ENCODE measurements around the gene ADAM20. TPM values are rescaled to one million over a fixed set of nuclear protein-coding genes. Genes with fewer than 3 reads are reported as not detected.

Gene ADAM20
- polyA plus RNA-seq, 3 donors: 0.15 TPM; not detected in 2

DNA sequence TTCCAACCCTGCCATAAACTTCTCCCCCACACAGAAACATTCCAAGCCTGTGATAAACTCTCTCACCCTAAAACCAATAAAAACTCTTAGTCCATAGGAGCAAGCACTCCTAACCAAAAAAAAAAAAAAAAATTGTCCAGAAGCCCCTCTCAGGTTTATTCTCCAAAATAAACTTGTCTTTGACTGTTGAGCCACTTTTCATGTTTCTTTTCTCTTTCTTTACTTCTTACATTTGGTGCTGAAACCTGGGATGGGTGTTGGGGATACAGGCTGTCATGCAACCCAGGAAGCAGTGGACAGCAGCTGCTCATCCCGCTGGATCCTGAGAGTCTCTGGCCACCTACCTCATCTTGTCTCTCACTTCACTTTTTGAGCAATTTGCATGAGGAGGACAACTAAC lies 2.0 kb upstream of the ADAM20 start:
- peaks cover 1 to 2% (median 2%) of the 10 kb centered on the region in 3 donors for H3K27me3 Mint-ChIP-seq (ENCODE audit: low read depth in 3 of 3)
- no peak for DNase-seq
- no peaks in the 10 kb centered on the region for H3K36me3 ChIP-seq (replicated peaks in 1 of 2; ENCODE audit: control insufficient read depth in 1 of 2, insufficient read depth in 2 of 2, low read length in 2 of 2)
- H3K27me3 ChIP-seq (ENCODE audit: control insufficient read depth in 2 of 2, insufficient read depth in 2 of 2, low read length in 2 of 2): no peaks in the 10 kb centered on the region
- H3K4me3 ChIP-seq (replicated peaks in 1 of 3; ENCODE audit: low read depth in 2 of 3, low read length in 3 of 3): no peak overlapping the region
- H3K79me2 ChIP-seq (ENCODE audit: insufficient read depth, low read length): no peaks in the 10 kb centered on the region
- TF ChIP-seq, protein P1, sequence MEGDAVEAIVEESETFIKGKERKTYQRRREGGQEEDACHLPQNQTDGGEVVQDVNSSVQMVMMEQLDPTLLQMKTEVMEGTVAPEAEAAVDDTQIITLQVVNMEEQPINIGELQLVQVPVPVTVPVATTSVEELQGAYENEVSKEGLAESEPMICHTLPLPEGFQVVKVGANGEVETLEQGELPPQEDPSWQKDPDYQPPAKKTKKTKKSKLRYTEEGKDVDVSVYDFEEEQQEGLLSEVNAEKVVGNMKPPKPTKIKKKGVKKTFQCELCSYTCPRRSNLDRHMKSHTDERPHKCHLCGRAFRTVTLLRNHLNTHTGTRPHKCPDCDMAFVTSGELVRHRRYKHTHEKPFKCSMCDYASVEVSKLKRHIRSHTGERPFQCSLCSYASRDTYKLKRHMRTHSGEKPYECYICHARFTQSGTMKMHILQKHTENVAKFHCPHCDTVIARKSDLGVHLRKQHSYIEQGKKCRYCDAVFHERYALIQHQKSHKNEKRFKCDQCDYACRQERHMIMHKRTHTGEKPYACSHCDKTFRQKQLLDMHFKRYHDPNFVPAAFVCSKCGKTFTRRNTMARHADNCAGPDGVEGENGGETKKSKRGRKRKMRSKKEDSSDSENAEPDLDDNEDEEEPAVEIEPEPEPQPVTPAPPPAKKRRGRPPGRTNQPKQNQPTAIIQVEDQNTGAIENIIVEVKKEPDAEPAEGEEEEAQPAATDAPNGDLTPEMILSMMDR (IDR thresholded peaks at IDR 0.05): no peak
- no peak overlapping the region for H3K27ac ChIP-seq (ENCODE audit: low read depth in 1 of 2, low read length in 2 of 2)
- intact Hi-C loops (cut with micrococcal nuclease): no loop called here
- no peak overlapping the region for H3K9ac ChIP-seq (ENCODE audit: insufficient read depth, low read length, poor library complexity, severe bottlenecking)
- no peaks in the 10 kb centered on the region for H3K4me1 ChIP-seq (ENCODE audit: control insufficient read depth in 1 of 2, insufficient read depth in 2 of 2, low read length in 2 of 2)
- H3K36me3 Mint-ChIP-seq: peaks cover 0 to 6% of the 10 kb centered on the region in 2 donors
- H3K4me2 ChIP-seq (replicated peaks; ENCODE audit: extremely low read depth, low read length, poor library complexity, severe bottlenecking): no peak overlapping the region
- H3K27ac Mint-ChIP-seq: no peak overlapping the region
- peaks cover 9% of the 10 kb centered on the region for H3K4me1 Mint-ChIP-seq
- WGBS (ENCODE audit: insufficient coverage): no CpG with 5 or more reads among the region's 1 CpG
- peaks cover 0 to 8% of the 10 kb centered on the region in 2 donors for H3K9me3 ChIP-seq (replicated peaks in 1 of 2; ENCODE audit: control insufficient read depth in 1 of 2, insufficient read depth in 1 of 2, low read length in 2 of 2)
- peaks cover 8 to 27% (median 23%) of the 10 kb centered on the region in 7 donors for H3K9me3 Mint-ChIP-seq
- H4K20me1 ChIP-seq (ENCODE audit: insufficient read depth, low read length): no peaks in the 10 kb centered on the region
- no peak overlapping the region for H3K4me3 Mint-ChIP-seq
- no peak overlapping the region for H2AFZ ChIP-seq (ENCODE audit: insufficient read depth, low read depth, low read length, poor library complexity, severe bottlenecking)

DNA sequence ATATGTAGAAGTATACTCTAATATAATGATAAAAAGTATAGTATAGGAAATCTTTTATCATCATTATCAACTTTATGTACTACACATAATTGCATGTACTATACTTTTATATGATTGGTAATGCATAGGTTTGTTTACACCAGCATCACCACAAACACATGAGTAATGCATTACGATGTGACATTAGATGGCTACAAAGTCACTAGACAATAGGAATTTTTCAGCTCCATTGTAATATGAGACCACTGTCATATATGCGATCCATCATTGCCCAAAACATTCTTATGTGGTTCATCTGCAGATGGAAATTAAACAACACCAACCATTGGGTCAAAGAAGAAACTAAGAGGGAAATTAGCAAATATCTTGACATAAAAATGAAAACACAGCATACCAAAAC lies 4.4 kb downstream of the ADAM20 start:
- no CpG with 5 or more reads among the region's 2 CpGs for WGBS (ENCODE audit: insufficient coverage)
- H3K4me3 ChIP-seq (replicated peaks in 1 of 3; ENCODE audit: low read depth in 2 of 3, low read length in 3 of 3): no peak overlapping the region
- no peaks in the 10 kb centered on the region for H3K36me3 ChIP-seq (replicated peaks in 1 of 2; ENCODE audit: control insufficient read depth in 1 of 2, insufficient read depth in 2 of 2, low read length in 2 of 2)
- intact Hi-C loops (cut with micrococcal nuclease): no loop called here
- H4K20me1 ChIP-seq (ENCODE audit: insufficient read depth, low read length): no peaks in the 10 kb centered on the region
- no peak overlapping the region for H3K27ac ChIP-seq (ENCODE audit: low read depth in 1 of 2, low read length in 2 of 2)
- H3K79me2 ChIP-seq (ENCODE audit: insufficient read depth, low read length): no peaks in the 10 kb centered on the region
- H3K4me1 ChIP-seq (ENCODE audit: control insufficient read depth in 1 of 2, insufficient read depth in 2 of 2, low read length in 2 of 2): no peaks in the 10 kb centered on the region
- H3K9ac ChIP-seq (ENCODE audit: insufficient read depth, low read length, poor library complexity, severe bottlenecking): no peak overlapping the region
- Mint-ChIP-seq H3K36me3 (no peaks in the 10 kb centered on the region), H3K9me3 (peaks cover 0 to 5% (median 4%) of the 10 kb centered on the region in 7 donors), H3K27ac (no peak overlapping the region), H3K4me3 (no peak overlapping the region), H3K4me1 (no peaks in the 10 kb centered on the region), H3K27me3 (ENCODE audit: low read depth in 3 of 3) (no peaks in the 10 kb centered on the region)
- no peak for DNase-seq
- no peaks in the 10 kb centered on the region for H3K27me3 ChIP-seq (ENCODE audit: control insufficient read depth in 2 of 2, insufficient read depth in 2 of 2, low read length in 2 of 2)
- no peak overlapping the region for H3K4me2 ChIP-seq (replicated peaks; ENCODE audit: extremely low read depth, low read length, poor library complexity, severe bottlenecking)
- H2AFZ ChIP-seq (ENCODE audit: insufficient read depth, low read depth, low read length, poor library complexity, severe bottlenecking): no peak overlapping the region
- no peaks in the 10 kb centered on the region for H3K9me3 ChIP-seq (replicated peaks in 1 of 2; ENCODE audit: control insufficient read depth in 1 of 2, insufficient read depth in 1 of 2, low read length in 2 of 2)
- TF ChIP-seq, protein P1 (IDR thresholded peaks at IDR 0.05): no peak

Measured in CD14-positive monocyte (primary cell).